Epithelial cell of proximal tubule (primary cell): Measurements from ENCODE around the gene ALDH3B2. TPM values are rescaled to one million over a fixed set of nuclear protein-coding genes. Genes with fewer than 3 reads are reported as not detected.

Source experiments
- DNase-seq: peaks from one replicate; pipeline ENCODE4 v3.0.0-alpha.2; 2011; ENCODE audit warnings: low read depth
- H3K4me3 ChIP-seq: 2 replicates; pipeline ENCODE4 v1.5.1; 2011; ENCODE audit warnings: low read depth, mild to moderate bottlenecking, low read length
- CTCF ChIP-seq: conservative IDR thresholded peaks from 2 replicates; pipeline ENCODE4 v1.5.1; 2012; ENCODE audit warnings: low read depth, mild to moderate bottlenecking, low read length
- total RNA-seq: library from RNA; depleted of rRNA; stranded (reverse); fragments of >200 nt; gene quantifications from 2 replicates; pipeline ENCODE4 v1.2.3, GENCODE V29; 2015

ALDH3B2 gene
- total RNA-seq, 1 donor from 2014 or later, result not detected

- DNase-seq, result no peak
- H3K4me3 ChIP-seq, result no peak overlapping the region
- no peak for TF ChIP-seq CTCF
Observed at GRCh38 chr11:67632175-67632981, 42.0 kb downstream of the ALDH3B2 start.

GRCh38 chr11:67631853-67632174 is 42.6 kb downstream of the ALDH3B2 start:
- DNase-seq, result no peak
- TF ChIP-seq CTCF, result no peak
- no peak overlapping the region for H3K4me3 ChIP-seq

GRCh38 chr11:67631411-67631810 is 43.0 kb downstream of the ALDH3B2 start:
- no peak overlapping the region for H3K4me3 ChIP-seq
- no peak for DNase-seq
- no peak for TF ChIP-seq CTCF

GRCh38 chr11:67630943-67631331 is 43.5 kb downstream of the ALDH3B2 start:
- no peak for TF ChIP-seq CTCF
- no peak for DNase-seq
- H3K4me3 ChIP-seq, result peak overlapping the region; percentile 78

- DNase-seq, result no peak
- TF ChIP-seq CTCF, result peak; percentile 72
- H3K4me3 ChIP-seq, result peak overlapping the region; percentile 78
Observed at GRCh38 chr11:67630228-67630942, 44.0 kb downstream of the ALDH3B2 start.

GRCh38 chr11:67629386-67630227 is 44.8 kb downstream of the ALDH3B2 start, which contains the start of gene NUDT8:
NUDT8 (minus strand) TSS chr11:67629937; CDS start chr11:67629911, 26 bp downstream.
- TF ChIP-seq CTCF, result peak; percentile 76
- DNase-seq, result no peak
- peak within 1 kb of the TSS; percentile 78 for H3K4me3 ChIP-seq
